ENCODE results near the gene MAGI1. TPM values are rescaled to one million over a fixed set of nuclear protein-coding genes. Genes with fewer than 3 reads are reported as not detected.

Gene MAGI1
- total and polyA plus RNA-seq, 12 donors = 5.7 to 58.2 (median 37.7) TPM

GRCh38 chr3:66014651-66015050 is 24.1 kb downstream of the MAGI1 start:
- TF ChIP-seq CTCF (IDR thresholded peaks at IDR 0.05) = no peak

GRCh38 chr3:66014056-66014455 is 24.7 kb downstream of the MAGI1 start:
- no peak overlapping the region for H3K4me3 ChIP-seq
- no peaks in the 10 kb centered on the region for H3K9me3 ChIP-seq
- no peaks in the 10 kb centered on the region for H3K36me3 ChIP-seq
- H3K27ac ChIP-seq = peak overlapping the region in 3 of 10 donors; percentile 13 to 37 (median 19)
- TF ChIP-seq CTCF (IDR thresholded peaks at IDR 0.05) = no peak
- 97% methylated on average over 2 of the region's 2 CpGs for WGBS, 2 donors
- H3K4me1 ChIP-seq = peaks cover 6 to 93% (median 50%) of the 10 kb centered on the region in 9 donors
- intact Hi-C loops (cut with DNase I) = no loop called here
- DNase-seq (no peak), ATAC-seq (no peak)
- no peaks in the 10 kb centered on the region for H3K27me3 ChIP-seq

More at GRCh38 chr3:66014651-66015050, 24.1 kb downstream of the MAGI1 start:
- H3K36me3 ChIP-seq = no peaks in the 10 kb centered on the region
- H3K9me3 ChIP-seq = no peaks in the 10 kb centered on the region
- no peak for DNase-seq
- peak overlapping the region in 3 of 10 donors; percentile 13 to 37 (median 13) for H3K27ac ChIP-seq
- WGBS, 2 donors = 35 to 66% methylated on average over 2 of the region's 2 CpGs
- H3K4me3 ChIP-seq = no peak overlapping the region
- H3K4me1 ChIP-seq = peaks cover 9 to 90% (median 56%) of the 10 kb centered on the region in 9 donors
- intact Hi-C loops (cut with DNase I) = no loop called here
- ATAC-seq = peak in 1 of 8 donors; percentile 13
- H3K27me3 ChIP-seq = no peaks in the 10 kb centered on the region

- Histone ChIP-seq H3K4me3 (no peak overlapping the region), H3K27ac (peak overlapping the region in 1 of 10 donors; percentile 66), H3K9me3 (no peaks in the 10 kb centered on the region), H3K27me3 (no peaks in the 10 kb centered on the region), H3K36me3 (no peaks in the 10 kb centered on the region), H3K4me1 (peaks cover 4 to 92% (median 54%) of the 10 kb centered on the region in 9 donors)
- intact Hi-C loops (cut with DNase I) = no loop called here
- no peak for TF ChIP-seq CTCF (IDR thresholded peaks at IDR 0.05)
- WGBS, 2 donors = 50 to 62% methylated on average over 2 of the region's 2 CpGs
- DNase-seq (no peak), ATAC-seq (peak in 1 of 8 donors; percentile 28)
Observed at GRCh38 chr3:66012711-66013110, 26.0 kb downstream of the MAGI1 start.

- TF ChIP-seq CTCF (IDR thresholded peaks at IDR 0.05) = peak in 1 of 9 donors; percentile 22
- no peak for DNase-seq
- intact Hi-C loops (cut with DNase I) = no loop called here
- 75 to 76% methylated on average over 10 of the region's 10 CpGs for WGBS, 2 donors
- peaks cover 0 to 81% (median 47%) of the 10 kb centered on the region in 9 donors for H3K4me1 ChIP-seq
- H3K27ac ChIP-seq = peak overlapping the region in 7 of 10 donors; percentile 21 to 66 (median 36)
- peak in 4 of 8 donors; percentile 18 to 39 (median 32) for ATAC-seq
- H3K9me3 ChIP-seq = no peaks in the 10 kb centered on the region
- H3K27me3 ChIP-seq = no peaks in the 10 kb centered on the region
- H3K36me3 ChIP-seq = no peaks in the 10 kb centered on the region
- no peak overlapping the region for H3K4me3 ChIP-seq
Observed at GRCh38 chr3:66010739-66011655, 27.7 kb downstream of the MAGI1 start.
